Gastroesophageal sphincter (tissue), 3 donors: ENCODE data around the gene YY1.

Experiments used
- CTCF ChIP-seq, 4 experiments: fragments of 200-600 bp in 2 of 4; fragments of 450-650 bp in 2 of 4; sonication (generic) in 1 of 4; IDR thresholded peaks; one replicate each; pipeline ENCODE4 v1.5.1; 2017 to 2019; ENCODE audit warnings: antibody characterized with exemption in 4 of 4, mild to moderate bottlenecking in 2 of 4, moderate library complexity in 2 of 4
- EP300 ChIP-seq: sonication (generic); formaldehyde crosslinking; IDR thresholded peaks from one replicate; pipeline ENCODE4 v1.6.1; 2017; ENCODE audit warnings: antibody characterized with exemption, mild to moderate bottlenecking
- POLR2A ChIP-seq, 2 donors: fragments of 450-650 bp; IDR thresholded peaks; one replicate each; pipeline ENCODE4 v1.6.1; 2017; ENCODE audit warnings: antibody characterized with exemption in 2 of 2, mild to moderate bottlenecking in 2 of 2, moderate library complexity in 1 of 2
- POLR2AphosphoS5 ChIP-seq: sonication (generic); formaldehyde crosslinking; IDR thresholded peaks from one replicate; pipeline ENCODE4 v1.6.1; 2017; ENCODE audit warnings: antibody characterized with exemption

GRCh38 chr14:100241279-100241678 lies 2.3 kb downstream of the YY1 start:
- no peak for TF ChIP-seq CTCF (IDR thresholded peaks at IDR 0.05)
- TF ChIP-seq POLR2AphosphoS5 = no peak
- TF ChIP-seq POLR2A (IDR thresholded peaks at IDR 0.05) = no peak
- no peak for TF ChIP-seq EP300
